HL-60/S4 treated with phorbol 12-myristate 13-acetate at 8.2 ng/mL for 4 days and 3 days (cell line): ENCODE measurements around the gene ADGRG3.

ENCODE experiments used
- in situ Hi-C: fragments of 300-500 bp; cut with MboI; formaldehyde crosslinking; loops from 2 replicates; pipeline ENCODE4 v1.15.0; 2022; ENCODE audit warnings: low sequenced_read_pairs

The ADGRG3 gene

DNA sequence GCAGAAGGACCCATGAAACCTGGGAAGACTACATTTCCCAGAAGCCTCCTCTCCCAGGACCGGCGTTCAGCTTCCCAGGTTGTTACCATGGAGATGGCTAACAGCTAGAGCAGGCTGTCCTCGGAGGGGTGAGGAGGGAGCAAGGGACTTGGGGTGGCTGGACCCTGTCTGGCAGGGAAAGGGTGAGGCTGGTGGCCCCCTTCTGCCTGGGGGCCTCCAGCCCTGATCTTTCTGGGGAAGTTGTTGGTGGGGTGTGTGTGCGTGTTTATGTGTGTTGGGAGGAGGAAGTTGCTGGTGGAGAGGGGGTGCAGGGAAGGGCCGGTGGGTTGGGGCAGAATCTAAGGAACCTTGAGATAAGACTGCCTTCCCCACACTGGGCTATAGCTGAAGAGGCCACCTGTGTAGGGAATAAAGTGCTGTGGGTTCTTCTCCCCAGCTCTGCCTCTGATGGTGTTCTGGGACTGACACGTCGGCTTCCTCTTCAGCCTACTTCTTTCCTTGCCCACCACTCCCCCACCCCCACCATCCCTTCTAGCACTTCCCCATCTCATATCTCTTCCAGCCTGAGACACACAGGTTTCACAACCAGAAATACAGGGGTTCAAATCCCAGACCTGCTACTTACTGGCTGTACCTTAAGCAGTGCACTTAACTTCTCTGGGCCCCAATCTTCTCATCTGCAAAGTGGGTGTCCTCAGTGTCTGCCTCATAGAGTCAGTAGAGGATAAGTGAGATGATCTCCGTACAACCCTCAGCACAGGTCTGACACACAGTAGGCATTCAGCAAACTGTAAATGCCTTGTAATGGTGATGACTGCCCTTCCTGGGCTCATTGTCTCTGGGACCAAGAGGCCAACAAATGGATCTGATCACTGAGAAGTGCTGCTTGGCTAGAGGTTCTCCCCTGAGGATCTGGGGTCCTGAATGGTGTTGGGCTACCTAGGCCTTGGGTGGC is 26.9 kb downstream of the ADGRG3 start, which contains the start of gene DRC7:
Gene DRC7, plus strand, starts transcription at position 82 of the 955 bp plus-strand sequence. CDS start 3,144 bp downstream, outside the sequence.
- in situ Hi-C loops, result no loop called here

DNA sequence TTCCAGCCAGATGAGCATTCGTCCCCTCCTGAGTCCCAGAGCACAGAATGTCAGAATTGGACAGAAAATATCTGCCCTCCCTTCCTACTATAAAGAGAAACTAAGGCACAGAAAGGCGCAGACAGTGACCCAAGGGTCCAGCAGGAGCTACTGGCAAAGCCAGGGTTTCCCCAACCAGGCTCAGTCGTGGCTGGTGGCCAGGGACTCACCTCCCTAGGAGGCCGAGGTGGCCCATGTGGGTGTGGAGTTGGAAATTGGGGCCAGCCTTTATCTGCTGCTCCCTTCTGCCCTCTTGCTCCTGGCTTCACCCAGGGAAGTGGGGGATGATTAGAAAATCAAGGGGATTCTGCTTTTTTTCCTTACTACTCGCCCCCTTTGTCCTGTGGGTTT is 27.6 kb downstream of the ADGRG3 start:
- in situ Hi-C loops, result no loop called here

DNA sequence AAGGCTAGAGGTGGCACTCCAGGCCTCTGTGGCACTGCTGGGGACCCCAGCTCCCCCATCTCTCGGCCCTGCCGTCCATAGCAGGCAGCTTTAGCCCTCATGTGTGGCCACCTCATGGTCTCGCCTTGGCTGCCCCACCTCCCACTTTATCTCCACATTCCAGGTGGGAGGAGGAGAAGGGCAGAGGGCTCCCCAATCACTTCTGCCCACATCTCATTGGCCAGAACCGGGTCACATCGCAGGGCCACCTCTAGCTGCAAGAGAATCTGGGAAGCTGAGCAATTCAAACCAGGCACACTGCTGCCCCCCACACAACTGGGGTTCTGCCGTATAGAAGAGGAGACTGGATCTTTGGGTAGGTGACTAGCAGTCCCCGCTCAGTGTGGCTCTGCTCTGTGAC is 28.1 kb downstream of the ADGRG3 start:
- in situ Hi-C loops, result no loop called here

DNA sequence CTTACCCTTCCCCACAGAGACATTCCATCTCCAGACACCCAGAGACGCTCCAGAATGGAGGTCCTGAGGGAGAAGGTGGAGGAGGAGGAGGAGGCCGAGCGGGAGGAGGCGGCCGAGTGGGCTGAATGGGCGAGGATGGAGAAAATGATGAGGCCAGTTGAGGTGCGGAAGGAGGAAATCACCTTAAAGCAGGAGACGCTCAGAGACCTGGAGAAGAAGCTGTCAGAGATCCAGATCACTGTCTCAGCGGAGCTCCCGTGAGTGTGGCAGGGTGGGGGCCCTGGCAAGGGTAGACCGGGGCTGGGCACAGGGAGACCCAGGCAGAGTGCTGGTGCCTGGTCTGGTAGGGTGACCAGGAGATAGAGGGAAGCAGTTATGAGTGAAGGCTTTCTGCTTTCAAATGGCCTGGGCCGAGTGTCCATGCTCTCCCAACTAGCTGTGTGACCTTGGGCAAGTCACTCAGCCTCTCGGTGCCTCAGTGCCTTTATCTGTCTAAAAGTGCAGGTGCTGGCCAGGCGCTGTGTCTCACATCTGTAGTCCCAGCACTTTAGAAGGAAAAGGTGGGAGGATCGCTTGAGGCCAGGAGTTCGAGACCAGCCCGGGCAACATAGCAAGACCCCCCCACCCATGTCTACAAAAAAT is 29.9 kb downstream of the ADGRG3 start:
- in situ Hi-C loops, result no loop called here

GRCh38 chr16:57698812-57699405 is 30.8 kb downstream of the ADGRG3 start:
- in situ Hi-C loops, result no loop called here

DNA sequence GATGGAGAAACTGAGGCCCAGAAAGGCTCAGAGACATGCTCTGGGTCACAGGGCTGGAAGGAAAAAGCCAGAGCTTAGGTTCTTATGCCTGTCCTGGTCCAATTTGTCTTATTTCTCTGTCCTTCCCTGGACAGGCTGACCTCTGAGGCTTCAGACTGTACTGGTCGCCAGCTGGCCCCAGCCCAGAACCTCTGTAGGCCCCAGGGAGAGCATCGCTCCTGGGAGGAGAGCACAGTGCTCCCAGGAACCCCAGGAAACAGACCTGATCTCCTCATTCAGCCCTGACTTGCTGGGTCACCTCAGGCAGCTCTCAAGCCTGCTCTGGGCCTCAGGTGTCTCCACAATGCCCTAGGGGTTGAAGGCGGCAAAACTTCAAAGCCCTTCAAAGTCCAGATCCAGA is 31.4 kb downstream of the ADGRG3 start:
- in situ Hi-C loops, result no loop called here

- in situ Hi-C loops, result no loop called here
Measured at GRCh38 chr16:57699899-57700298, 31.8 kb downstream of the ADGRG3 start.

- in situ Hi-C loops, result no loop called here
Measured at GRCh38 chr16:57700781-57701551, 32.9 kb downstream of the ADGRG3 start.

DNA sequence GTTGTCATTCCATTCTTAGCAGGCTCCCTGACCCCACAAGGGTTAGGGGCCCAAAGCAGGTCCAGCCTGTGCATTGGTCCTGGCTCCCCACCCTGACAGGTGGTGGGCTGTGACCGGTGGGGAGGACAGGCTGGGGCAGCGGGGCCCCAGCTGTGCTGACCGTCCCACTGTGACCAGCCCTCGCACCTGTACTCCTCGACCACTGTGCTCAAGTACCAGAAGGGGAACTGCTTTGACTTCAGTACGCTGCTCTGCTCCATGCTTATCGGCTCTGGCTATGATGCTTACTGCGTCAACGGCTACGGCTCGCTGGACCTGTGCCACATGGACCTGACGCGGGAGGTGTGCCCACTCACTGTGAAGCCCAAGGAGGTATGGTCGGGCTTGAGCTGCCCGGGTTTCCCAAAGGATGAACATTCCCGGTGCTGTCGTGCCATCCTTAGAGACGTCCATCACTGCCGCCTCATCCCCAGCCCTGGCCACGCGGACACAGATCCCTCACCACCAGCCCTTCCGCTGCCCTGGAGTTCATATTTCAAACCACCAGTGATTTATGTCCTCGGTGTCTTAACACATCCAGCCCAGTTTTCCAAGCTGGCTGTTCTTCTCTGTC is 33.8 kb downstream of the ADGRG3 start:
- in situ Hi-C loops, result no loop called here

- in situ Hi-C loops, result no loop called here
Measured at GRCh38 chr16:57703416-57704010, 35.4 kb downstream of the ADGRG3 start.

- in situ Hi-C loops, result no loop called here
Measured at GRCh38 chr16:57704011-57704904, 36.2 kb downstream of the ADGRG3 start.

- in situ Hi-C loops, result no loop called here
Measured at GRCh38 chr16:57704905-57705852, 37.1 kb downstream of the ADGRG3 start.

DNA sequence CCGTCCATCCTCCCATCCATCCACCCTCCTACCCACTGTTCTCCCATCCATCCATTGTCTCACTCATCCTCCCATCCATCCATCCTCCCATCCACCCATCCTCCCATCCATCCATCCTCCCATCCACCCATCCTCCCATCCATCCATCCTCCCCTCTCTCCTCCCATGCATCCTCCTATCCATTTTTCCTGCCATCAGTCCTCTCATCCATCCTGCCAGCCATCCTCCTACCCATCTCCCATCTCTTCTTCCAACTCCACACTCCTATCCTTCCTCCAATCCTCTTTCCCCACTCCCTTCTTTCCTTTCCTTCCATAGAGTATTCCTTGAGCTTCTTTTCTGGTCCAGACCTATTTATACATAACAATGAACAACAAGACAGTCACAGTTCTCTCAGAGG is 38.6 kb downstream of the ADGRG3 start:
- in situ Hi-C loops, result no loop called here

DNA sequence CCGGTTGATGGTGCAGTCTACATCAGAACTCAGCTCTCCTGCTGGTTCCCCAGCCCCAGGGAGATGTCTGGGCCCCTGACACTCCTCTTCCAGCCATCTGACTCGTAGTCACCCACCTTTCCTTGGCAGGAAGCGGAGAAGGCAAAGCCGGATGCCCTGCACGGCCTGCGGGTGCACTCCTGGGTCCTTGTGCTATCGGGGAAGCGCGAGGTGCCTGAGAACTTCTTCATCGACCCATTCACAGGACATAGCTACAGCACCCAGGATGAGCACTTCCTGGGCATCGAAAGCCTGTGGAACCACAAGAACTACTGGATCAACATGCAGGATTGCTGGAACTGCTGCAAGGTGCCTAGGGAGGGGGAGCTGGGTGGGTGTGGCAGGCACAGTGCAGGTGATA is 39.2 kb downstream of the ADGRG3 start:
- in situ Hi-C loops, result no loop called here

- in situ Hi-C loops, result no loop called here
Measured at GRCh38 chr16:57708168-57708567, 40.1 kb downstream of the ADGRG3 start.

GRCh38 chr16:57709663-57710062 is 41.6 kb downstream of the ADGRG3 start:
- in situ Hi-C loops, result no loop called here

DNA sequence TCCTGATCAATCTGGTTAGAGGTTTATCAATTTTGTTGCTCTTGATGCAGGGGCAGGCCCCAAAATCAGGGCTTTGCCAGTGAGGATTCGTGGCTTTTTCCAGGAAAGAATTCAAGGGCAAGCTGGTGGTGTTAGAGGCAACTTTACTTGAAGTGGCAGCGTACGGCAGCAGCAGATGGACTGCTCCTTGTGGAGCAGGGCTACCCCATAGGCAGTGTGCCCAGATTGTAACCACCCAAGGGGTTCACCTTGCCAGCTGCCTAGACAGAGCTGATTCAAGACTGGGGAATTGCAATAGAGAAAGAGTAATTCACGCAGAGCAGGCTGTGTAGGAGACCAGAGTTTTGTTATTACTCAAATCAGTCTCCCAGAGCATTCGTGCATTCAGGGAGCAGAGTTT is 43.2 kb downstream of the ADGRG3 start:
- in situ Hi-C loops, result no loop called here

DNA sequence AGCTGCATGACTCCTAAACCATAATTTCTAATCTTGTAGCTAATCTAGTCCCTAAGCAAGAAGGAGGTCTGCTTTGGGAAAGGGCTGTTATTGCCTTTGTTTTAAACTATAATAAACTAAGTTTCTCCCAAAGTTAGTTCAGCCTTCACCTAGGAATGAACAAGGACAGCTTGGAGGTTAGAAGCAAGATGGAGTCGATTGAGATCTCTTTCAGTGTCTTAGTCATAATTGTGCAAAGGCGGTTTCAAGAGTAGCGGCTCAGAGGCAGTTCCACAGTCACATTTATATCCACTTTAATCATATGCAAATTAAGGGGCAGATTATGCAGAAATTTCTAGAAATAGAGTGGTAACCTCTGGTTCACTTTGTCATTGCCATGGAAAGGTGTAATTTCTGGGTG is 43.9 kb downstream of the ADGRG3 start:
- in situ Hi-C loops, result no loop called here
